GM19240 (cell line): ENCODE data around the gene SHC2.
"Not testable (repeated sequence)": the region's sequence is repeated elsewhere in the genome, so short reads cannot be mapped to it uniquely, and the experiment has no call there.

Source experiments
- DNase-seq: peaks from one replicate; pipeline ENCODE4 v3.0.0; 2011; ENCODE audit warnings: low spot score; ENCODE audit not compliant: insufficient read length

The SHC2 gene

GRCh38 chr19:470701-471100 lies 9.9 kb upstream of the SHC2 start:
- no peak for DNase-seq

- DNase-seq = no peak
Measured at GRCh38 chr19:469833-470232, 9.0 kb upstream of the SHC2 start.

- DNase-seq = no peak
Measured at GRCh38 chr19:468587-469256, 7.9 kb upstream of the SHC2 start.

- DNase-seq = no peak
Measured at GRCh38 chr19:467554-467953, 6.7 kb upstream of the SHC2 start.

GRCh38 chr19:465056-465816 lies 4.4 kb upstream of the SHC2 start:
- no peak for DNase-seq

- no peak for DNase-seq
Measured at GRCh38 chr19:464208-464545, 3.3 kb upstream of the SHC2 start.

- no peak for DNase-seq
Measured at GRCh38 chr19:463483-464207, 2.8 kb upstream of the SHC2 start.

GRCh38 chr19:461721-462551 lies 1.1 kb upstream of the SHC2 start:
- no peak for DNase-seq

GRCh38 chr19:459724-460511 lies 915 bp downstream of the SHC2 start:
- DNase-seq = no peak

- DNase-seq = no peak
Measured at GRCh38 chr19:458091-459042, 2.5 kb downstream of the SHC2 start.

GRCh38 chr19:457636-458035 lies 3.2 kb downstream of the SHC2 start:
- no peak for DNase-seq

- DNase-seq = no peak
Measured at GRCh38 chr19:456547-457110, 4.2 kb downstream of the SHC2 start.

GRCh38 chr19:455851-456546 lies 4.8 kb downstream of the SHC2 start:
- DNase-seq = no peak

- no peak for DNase-seq
Measured at GRCh38 chr19:455031-455705, 5.7 kb downstream of the SHC2 start.

- DNase-seq = no peak
Measured at GRCh38 chr19:453606-454005, 7.2 kb downstream of the SHC2 start.

GRCh38 chr19:452829-453228 lies 8.0 kb downstream of the SHC2 start:
- DNase-seq = no peak

- not testable (repeated sequence) for DNase-seq
Measured at GRCh38 chr19:450912-451481, 9.8 kb downstream of the SHC2 start.

- DNase-seq = no peak
Measured at GRCh38 chr19:449916-450315, 10.9 kb downstream of the SHC2 start.
